Adrenal gland (tissue), 5 donors: ENCODE data around the gene VWF.

Experiments
- POLR2A ChIP-seq, 2 donors: fragments of 450-650 bp; IDR thresholded peaks; one replicate each; pipeline ENCODE4 v1.6.1; 2017; ENCODE audit warnings: antibody characterized with exemption in 2 of 2, mild to moderate bottlenecking in 2 of 2, moderate library complexity in 1 of 2
- TF ChIP-seq, protein P1 (sequence below), 6 experiments: fragments of 450-650 bp in 4 of 6; fragments of 200-600 bp in 2 of 6; sonication (generic) in 1 of 6; IDR thresholded peaks; 1 replicate in 5 of 6; 2 replicates in 1 of 6; pipeline versions ENCODE4 v1.5.1 to v1.8.0; 2016 to 2021; ENCODE audit warnings: antibody characterized with exemption in 6 of 6, mild to moderate bottlenecking in 2 of 6, moderate library complexity in 1 of 6
- donor health status: DM: no; HTN: no; CAD: no.

DNA sequence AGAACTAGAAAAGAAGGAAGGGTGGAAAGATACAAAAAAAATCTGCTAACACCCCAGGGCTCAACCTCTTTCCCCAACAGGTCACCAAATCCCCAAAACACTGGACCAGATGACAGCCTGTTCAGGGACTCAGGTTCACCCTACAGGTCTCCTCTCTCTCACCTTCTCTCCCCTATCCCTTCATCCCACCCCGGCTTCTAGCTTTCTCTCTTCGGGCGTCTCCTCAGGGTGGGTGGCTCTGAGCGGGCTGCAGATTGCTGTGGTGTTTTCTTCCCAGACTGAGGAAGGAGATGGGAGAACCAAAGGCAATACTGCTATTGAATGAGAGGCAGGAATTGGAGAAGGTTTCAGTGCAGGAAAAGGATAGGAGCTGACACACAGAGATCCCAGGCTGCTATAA lies 218.7 kb downstream of the VWF start:
- TF ChIP-seq, protein P1, sequence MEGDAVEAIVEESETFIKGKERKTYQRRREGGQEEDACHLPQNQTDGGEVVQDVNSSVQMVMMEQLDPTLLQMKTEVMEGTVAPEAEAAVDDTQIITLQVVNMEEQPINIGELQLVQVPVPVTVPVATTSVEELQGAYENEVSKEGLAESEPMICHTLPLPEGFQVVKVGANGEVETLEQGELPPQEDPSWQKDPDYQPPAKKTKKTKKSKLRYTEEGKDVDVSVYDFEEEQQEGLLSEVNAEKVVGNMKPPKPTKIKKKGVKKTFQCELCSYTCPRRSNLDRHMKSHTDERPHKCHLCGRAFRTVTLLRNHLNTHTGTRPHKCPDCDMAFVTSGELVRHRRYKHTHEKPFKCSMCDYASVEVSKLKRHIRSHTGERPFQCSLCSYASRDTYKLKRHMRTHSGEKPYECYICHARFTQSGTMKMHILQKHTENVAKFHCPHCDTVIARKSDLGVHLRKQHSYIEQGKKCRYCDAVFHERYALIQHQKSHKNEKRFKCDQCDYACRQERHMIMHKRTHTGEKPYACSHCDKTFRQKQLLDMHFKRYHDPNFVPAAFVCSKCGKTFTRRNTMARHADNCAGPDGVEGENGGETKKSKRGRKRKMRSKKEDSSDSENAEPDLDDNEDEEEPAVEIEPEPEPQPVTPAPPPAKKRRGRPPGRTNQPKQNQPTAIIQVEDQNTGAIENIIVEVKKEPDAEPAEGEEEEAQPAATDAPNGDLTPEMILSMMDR (IDR thresholded peaks at IDR 0.05), result no peak
- TF ChIP-seq POLR2A (IDR thresholded peaks at IDR 0.05), result no peak
